GM19468 (cell line): Measurements from ENCODE around the gene PTPRM.
"Not testable (repeated sequence)": the region's sequence is repeated elsewhere in the genome, so short reads cannot be mapped to it uniquely, and the experiment has no call there.

ENCODE experiments used
- ATAC-seq: cut with Tn5 transposase; IDR thresholded peaks from one replicate; pipeline ENCODE4 v1.9.1; 2021; ENCODE audit warnings: mild to moderate bottlenecking, moderate library complexity, moderate number of reproducible peaks; ENCODE audit not compliant: unreplicated experiment; ENCODE audit errors: extremely low read depth

Gene PTPRM

GRCh38 chr18:8019600-8019999, 452.5 kb downstream of the PTPRM start:
- no peak for ATAC-seq

DNA sequence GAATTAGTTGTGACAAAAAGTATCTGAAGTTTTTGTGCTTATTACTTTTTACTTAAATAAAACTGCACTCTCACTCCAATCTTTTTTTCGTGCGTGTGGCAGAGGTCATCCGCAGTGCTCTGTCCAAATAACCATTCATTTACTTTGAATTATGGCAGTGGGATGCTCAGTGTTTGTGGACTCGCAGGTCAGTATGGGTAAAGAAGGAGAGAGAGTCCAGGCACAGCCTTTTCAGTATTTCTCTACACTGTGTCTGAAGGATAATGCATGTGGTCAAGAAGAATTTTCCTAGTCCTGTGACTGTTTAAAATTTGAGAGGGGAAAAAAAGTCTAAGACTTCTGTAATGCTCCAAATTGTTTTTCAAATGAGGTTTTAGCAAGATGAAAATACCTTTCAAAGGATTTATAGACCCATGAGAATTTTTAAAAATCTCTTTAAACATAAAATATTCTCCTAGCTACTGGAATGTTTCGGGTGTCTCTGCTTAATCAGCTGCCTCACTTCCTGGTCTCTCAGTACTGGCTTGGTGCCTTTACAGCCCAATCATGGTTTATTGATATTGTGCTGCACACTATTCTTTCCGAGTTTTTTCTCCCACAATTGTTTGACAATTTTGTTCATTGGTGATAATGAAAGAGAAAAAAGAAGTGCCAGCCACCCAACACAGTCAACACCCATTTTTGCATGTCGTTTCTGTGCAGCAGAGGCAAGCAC, 453.2 kb downstream of the PTPRM start:
- no peak for ATAC-seq

DNA sequence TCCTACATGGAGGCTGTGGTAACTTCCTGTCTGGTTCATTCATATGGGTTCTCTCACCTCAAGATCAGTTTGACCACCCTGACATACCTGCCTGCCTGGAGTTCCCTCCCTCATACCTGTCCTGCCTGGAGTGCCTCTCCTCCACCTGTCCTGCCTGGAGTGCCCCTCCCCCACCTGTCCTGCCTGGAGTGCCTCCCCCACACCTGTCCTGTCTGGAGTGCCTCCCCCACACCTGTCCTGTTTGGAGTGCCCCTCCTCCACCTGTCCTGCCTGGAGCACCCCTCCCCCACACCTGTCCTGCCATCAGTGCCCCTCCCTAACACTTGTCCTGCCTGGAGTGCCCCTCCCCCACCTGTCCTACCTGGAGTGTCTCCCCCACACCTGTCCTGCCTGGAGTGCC, 461.9 kb downstream of the PTPRM start:
- no peak for ATAC-seq

- ATAC-seq: no peak
Observed at GRCh38 chr18:8029731-8030130, 462.6 kb downstream of the PTPRM start.

GRCh38 chr18:8030201-8030600, 463.1 kb downstream of the PTPRM start:
- no peak for ATAC-seq

GRCh38 chr18:8031496-8031895, 464.4 kb downstream of the PTPRM start:
- no peak for ATAC-seq

GRCh38 chr18:8034674-8035073, 467.6 kb downstream of the PTPRM start:
- ATAC-seq: no peak

- no peak for ATAC-seq
Observed at GRCh38 chr18:8036551-8036950, 469.4 kb downstream of the PTPRM start.

- ATAC-seq: no peak
Observed at GRCh38 chr18:8037296-8037695, 470.2 kb downstream of the PTPRM start.

DNA sequence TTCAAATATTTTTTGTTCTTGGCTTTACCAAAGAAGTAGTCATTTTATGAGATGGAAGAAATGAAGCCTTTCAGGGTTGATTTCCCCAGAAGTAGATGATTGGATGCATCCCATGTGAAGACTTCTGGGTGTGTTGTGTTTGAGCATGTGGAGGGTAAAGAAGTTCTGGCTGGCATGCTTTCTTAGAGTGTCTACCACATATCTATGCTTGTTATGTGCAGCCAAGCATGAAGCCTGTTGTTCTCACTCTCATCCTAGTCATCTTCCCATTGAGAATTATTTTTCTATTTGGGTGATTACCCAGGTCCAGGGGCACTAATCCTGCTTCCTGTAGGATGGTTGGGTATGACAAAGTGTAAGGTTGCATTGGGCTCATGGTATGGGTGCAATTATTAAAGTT, 472.9 kb downstream of the PTPRM start:
- ATAC-seq: no peak

- no peak for ATAC-seq
Observed at GRCh38 chr18:8041526-8042111, 474.5 kb downstream of the PTPRM start.

DNA sequence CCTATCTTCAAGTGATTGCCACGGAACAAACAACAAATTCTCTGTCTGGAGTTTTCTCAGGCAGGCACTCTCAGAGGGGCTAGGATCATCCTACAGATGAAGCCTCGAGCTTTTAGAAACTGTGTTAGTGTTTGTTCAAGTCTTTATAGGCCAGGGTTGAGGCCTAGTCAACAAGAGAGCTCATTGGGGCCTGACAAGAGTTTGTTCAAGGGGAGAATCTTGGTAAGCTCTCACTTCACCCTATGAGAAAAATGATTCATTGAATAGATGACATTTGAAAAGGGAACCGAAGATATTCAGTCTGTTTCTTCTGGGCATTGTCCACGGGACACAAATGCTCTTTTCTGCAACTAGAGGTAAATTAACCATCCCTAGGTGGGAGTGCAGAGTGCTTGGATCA, 476.9 kb downstream of the PTPRM start:
- no peak for ATAC-seq

- ATAC-seq: no peak
Observed at GRCh38 chr18:8045160-8045883, 478.2 kb downstream of the PTPRM start.

- ATAC-seq: no peak
Observed at GRCh38 chr18:8045884-8046281, 478.8 kb downstream of the PTPRM start.

- no peak for ATAC-seq
Observed at GRCh38 chr18:8046441-8046840, 479.3 kb downstream of the PTPRM start.

DNA sequence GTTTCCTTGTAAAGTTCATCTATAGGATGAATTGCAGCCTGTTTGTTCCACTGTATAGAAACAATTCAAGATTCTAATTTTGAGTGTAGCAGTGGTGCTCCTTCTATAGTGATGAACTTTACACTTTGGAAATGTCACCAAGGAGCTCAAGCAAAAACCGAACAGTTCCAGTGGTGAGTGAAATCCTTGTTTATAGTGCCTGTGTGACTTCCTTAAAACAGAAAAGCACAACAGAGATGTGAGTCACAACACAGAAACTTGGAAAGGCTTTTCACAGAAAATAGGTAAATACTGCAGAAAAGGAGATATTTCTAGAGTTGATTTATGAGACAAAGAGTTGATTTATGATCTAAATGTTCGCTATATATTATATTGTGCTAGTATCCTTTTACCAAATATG, 482.0 kb downstream of the PTPRM start:
- no peak for ATAC-seq

DNA sequence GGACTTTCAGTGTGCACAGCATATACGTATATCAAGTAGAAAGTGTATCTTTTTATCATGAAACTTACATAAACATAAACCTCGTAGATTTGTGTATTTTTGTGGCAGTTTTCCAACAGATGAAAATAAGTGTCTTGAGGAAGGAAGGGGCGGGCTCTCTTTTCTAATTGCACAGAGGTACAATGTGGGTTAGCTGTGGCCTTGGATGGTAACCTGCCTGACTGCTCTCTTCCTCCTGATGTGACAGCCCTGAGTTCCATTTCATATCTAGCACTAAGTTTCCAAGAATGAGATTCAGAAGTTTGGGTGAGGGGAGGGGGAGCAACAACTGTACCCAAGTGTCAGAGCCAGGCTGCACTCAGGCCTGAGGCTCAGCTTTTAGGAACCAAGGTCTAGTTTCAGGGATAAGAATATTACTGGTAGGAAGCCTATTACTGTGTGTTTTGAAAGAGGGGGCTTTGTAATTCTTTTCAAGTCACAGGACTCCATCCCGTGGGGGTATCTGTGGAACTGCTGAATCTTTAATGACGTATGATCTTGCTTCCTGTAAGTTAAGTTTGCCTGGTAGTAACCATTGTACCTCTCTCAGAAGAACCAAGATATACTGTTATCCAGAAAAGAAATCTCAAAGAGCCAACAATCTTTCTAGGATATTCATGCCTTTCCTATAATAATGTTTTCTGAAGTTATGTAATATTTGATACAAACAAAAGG, 483.7 kb downstream of the PTPRM start:
- ATAC-seq: no peak

- no peak for ATAC-seq
Observed at GRCh38 chr18:8051453-8051852, 484.3 kb downstream of the PTPRM start.

GRCh38 chr18:8052237-8052701, 485.2 kb downstream of the PTPRM start:
- ATAC-seq: no peak

- ATAC-seq: no peak
Observed at GRCh38 chr18:8056723-8057122, 489.6 kb downstream of the PTPRM start.

GRCh38 chr18:8063152-8063551, 496.0 kb downstream of the PTPRM start:
- not testable (repeated sequence) for ATAC-seq
